Measurements from ENCODE around the gene ADCYAP1R1.

Gene ADCYAP1R1

GRCh38 chr7:31107106-31108090 lies 55.3 kb downstream of the ADCYAP1R1 start:
- no peak for DNase-seq

- no peak for DNase-seq
Observed at GRCh38 chr7:31108097-31108657, 56.1 kb downstream of the ADCYAP1R1 start.

GRCh38 chr7:31109751-31110150 lies 57.6 kb downstream of the ADCYAP1R1 start:
- no peak for DNase-seq

- no peak for DNase-seq
Observed at GRCh38 chr7:31110331-31111108, 58.4 kb downstream of the ADCYAP1R1 start.

GRCh38 chr7:31111109-31111451 lies 59.0 kb downstream of the ADCYAP1R1 start:
- no peak for DNase-seq

- no peak for DNase-seq
Observed at GRCh38 chr7:31113660-31114059, 61.6 kb downstream of the ADCYAP1R1 start.

- DNase-seq: no peak
Observed at GRCh38 chr7:31114593-31115343, 62.7 kb downstream of the ADCYAP1R1 start.

GRCh38 chr7:31116615-31117014 lies 64.5 kb downstream of the ADCYAP1R1 start:
- no peak for DNase-seq

- DNase-seq: no peak
Observed at GRCh38 chr7:31119249-31119648, 67.1 kb downstream of the ADCYAP1R1 start.

GRCh38 chr7:31120800-31121513 lies 68.8 kb downstream of the ADCYAP1R1 start:
- DNase-seq: no peak

- no peak for DNase-seq
Observed at GRCh38 chr7:31121601-31122000, 69.5 kb downstream of the ADCYAP1R1 start.

GRCh38 chr7:31122649-31123058 lies 70.5 kb downstream of the ADCYAP1R1 start:
- no peak for DNase-seq

GRCh38 chr7:31123321-31123720 lies 71.2 kb downstream of the ADCYAP1R1 start:
- no peak for DNase-seq

GRCh38 chr7:31123726-31124125 lies 71.6 kb downstream of the ADCYAP1R1 start:
- no peak for DNase-seq

- no peak for DNase-seq
Observed at GRCh38 chr7:31125171-31125570, 73.1 kb downstream of the ADCYAP1R1 start.

- DNase-seq: no peak
Observed at GRCh38 chr7:31126976-31127375, 74.9 kb downstream of the ADCYAP1R1 start.

- no peak for DNase-seq
Observed at GRCh38 chr7:31129067-31129466, 77.0 kb downstream of the ADCYAP1R1 start.

- no peak for DNase-seq
Observed at GRCh38 chr7:31133497-31133896, 81.4 kb downstream of the ADCYAP1R1 start.

- peak; percentile 28 for DNase-seq
Observed at GRCh38 chr7:31134246-31135188, 82.4 kb downstream of the ADCYAP1R1 start.

- DNase-seq: no peak
Observed at GRCh38 chr7:31137234-31137633, 85.1 kb downstream of the ADCYAP1R1 start.

- DNase-seq: no peak
Observed at GRCh38 chr7:31145339-31145738, 93.2 kb downstream of the ADCYAP1R1 start.
